NCI-H146 treated with DMSO at 0.1 percent for 48 hours (cell line): ENCODE results near the gene NOTCH3.

Source experiments
- DNase-seq: peaks from one replicate; lab custom pipeline; 2025; ENCODE audit not compliant: unreplicated experiment; lab: John Stamatoyannopoulos, UW

Gene NOTCH3

DNA sequence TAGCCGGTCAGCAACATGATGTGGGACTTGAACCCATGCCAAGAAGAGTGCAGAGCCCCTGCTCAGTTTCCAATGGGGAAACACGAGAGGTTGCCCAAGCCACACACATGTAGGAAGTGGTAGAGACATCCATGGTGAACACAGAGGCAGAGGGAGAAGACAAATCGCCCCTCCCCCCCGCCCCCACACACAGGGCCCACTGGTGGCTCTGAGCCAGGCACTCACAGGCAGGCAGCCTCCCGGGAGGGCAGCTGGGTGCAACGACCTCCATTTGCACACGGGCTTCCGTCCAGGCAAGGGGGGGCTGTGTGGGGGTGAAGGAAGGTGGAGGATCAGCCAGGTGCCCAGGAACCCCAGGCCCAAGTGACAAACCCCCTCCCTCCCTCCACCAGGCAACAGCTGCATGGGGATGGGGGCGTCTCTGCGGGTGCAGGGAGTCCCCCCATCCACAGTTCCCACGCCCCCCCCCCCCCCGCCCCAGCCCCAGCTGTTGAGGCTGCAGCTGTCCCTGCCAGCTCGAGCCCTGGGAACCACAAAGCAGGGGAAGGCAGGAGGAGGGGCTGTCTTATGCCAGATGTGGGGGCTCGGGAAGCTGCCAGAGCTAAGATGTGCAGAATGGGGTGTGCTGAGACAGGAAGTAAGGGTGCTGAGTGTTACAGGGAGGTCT is 3.4 kb downstream of the NOTCH3 start:
- DNase-seq = no peak

DNA sequence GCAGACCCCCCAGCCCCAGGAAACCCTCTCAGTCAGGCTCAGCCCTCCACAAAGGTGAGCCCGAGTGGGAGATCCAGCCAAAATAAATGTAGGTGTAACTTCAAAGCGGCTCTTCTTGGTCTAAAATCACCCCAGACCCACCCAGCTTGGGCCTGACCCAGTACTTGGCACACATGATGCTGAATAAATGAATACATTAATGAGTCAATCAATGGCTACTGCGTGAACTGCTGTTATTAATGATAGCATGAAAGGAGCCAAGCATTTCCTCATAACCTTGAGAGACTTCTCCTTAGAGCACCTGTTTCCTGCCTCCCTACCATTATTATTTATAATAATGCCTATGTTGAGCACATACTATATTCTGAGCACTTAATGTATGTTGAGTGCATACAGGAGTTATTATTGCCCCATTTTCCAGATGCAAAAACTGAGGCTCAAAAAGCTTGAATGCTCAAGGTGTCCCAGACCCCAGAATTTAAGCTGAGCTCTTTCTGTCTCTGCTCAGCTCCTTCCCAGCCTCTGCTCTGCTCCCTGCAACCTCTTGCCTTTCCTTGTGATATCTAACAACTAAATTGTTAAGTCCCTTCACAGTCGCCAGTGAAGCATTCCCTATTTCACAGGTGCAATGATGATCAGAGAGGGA is 4.3 kb downstream of the NOTCH3 start:
- no peak for DNase-seq

GRCh38 chr19:15195371-15196334 is 5.1 kb downstream of the NOTCH3 start:
- DNase-seq = peak; percentile 88

- no peak for DNase-seq
Observed at GRCh38 chr19:15194938-15195337, 5.9 kb downstream of the NOTCH3 start.

GRCh38 chr19:15191982-15192381 is 8.8 kb downstream of the NOTCH3 start:
- DNase-seq = no peak

- DNase-seq = no peak
Observed at GRCh38 chr19:15191514-15191913, 9.3 kb downstream of the NOTCH3 start.

GRCh38 chr19:15188851-15189250 is 11.9 kb downstream of the NOTCH3 start:
- no peak for DNase-seq

DNA sequence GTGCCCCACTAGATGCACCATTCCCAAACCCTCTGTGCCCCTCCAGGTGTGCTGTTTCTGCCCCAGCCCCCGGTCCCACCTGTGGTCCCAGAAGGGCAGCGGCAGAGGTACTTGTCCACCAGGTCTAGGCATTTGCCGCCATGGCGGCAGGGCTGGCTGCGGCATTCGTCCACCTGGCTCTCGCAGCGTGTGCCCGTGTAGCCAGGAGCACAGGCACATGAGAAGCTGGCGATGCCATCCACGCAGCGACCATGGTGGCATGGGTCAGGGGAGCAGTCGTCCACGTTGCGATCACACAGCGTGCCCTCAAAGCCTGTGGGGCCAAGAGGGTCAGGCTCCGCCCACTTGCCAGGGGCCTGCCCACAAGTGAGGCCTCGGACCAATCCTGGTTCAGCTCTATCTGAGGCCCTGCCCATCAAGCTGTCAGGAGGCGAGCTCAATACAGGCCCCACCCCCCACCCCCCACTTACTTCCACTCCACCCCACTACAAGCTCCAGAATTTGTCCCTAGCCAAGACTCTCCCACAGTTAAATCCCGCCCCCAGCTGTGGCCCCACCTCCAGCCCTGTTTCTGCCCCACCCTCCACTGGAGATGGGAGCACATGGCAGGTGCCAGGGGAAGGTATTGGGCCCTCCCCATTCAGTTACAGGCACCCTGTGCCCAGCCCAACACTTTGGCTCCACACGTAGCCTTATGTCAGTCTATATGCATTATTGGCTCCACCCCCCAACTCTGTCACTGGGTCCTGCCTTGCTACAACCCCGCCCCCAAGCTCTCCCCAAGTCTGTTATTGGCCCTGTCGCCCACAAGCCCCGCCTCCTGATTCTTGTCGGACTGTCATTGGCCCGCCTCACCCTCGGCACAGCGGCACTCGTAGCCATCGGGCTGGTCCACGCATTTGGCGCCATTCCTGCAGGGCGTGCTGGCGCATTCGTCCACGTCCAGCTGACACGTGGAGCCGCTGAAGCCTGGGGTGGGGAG is 13.5 kb downstream of the NOTCH3 start:
- no peak for DNase-seq

DNA sequence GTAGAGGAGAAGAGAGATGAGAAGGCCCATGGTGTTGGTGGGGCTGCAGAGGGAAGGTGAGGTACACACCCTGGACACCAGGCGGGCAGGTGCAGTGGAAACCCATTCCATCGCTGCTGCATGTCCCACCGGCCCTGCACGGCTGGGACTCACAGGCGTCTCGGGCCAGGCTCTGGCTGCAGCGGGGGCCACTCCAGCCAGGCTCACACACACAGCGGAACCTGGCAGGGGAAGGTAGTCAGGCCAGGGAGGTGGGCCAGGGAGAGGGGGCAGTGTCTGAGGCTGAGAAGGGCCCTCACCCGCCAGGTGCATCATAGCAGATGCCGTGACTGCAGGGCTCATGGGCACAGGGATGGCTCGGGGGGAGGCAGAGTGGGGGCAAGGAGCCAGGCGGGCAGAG is 15.6 kb downstream of the NOTCH3 start:
- no peak for DNase-seq

DNA sequence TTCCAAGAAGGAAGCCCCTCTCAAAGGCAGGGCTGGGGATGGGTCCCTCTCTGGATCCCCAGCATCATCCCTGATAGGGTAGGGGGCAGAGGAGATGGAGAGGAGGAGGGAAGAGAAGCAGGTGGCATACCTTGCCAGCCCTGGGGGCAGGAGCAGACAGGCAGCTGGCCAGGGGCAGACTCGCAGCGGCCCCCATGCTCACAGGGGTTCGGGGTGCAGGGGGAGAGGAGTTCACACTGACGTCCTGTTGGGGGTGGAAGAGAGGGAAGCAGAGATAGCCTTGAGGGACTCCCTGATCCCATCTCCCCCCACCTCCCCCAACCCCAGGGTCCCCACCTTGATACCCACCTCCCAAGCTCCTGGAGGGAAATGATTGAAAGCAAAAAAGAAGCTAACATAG is 16.0 kb downstream of the NOTCH3 start:
- no peak for DNase-seq

- DNase-seq = peak; percentile 79
Observed at GRCh38 chr19:15181394-15181793, 19.4 kb downstream of the NOTCH3 start.

DNA sequence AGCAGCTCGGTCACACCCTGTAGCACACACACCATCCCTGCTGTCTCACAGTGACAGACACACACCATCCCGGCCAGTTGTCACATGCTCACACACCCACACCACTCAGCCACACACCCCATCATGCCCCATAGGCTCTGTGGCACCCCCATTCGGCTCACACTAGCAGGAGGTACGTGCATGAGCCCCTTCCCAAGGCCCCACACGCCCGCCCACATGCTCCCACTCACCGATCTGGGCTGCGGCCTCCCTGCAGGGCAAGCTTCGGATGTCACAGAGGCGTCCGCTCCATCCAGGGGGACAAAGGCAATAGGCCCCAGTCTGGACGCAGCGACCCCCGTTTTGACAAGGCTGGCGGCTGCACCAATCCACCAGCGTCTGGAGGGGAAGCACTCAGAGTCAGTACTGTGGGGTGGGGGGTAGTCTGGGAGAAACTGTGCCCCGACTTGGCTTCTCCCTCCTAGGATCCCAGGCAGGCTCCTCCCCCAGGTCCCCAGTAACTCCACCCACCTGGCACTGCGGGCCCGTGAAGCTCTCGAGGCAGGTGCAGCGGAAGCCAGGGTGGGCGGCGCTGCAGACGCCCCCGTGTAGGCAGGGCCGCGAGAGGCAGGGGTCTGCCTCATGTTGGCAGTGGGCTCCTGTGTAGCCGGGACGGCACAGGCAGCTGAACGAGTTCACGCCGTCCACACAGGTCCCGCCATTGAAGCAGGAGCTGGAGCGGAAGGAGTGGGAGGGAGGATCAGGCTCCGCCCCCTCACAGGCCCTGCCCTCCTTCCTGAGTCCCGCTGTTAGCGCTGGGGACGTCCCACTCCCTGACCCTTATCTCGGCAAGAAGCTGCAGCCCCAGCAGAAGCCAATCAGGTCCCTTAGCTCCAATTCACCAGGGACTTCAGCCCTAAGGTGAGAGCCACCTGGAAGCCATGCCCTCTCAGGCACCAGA is 20.1 kb downstream of the NOTCH3 start:
- peak; percentile 75 for DNase-seq

GRCh38 chr19:15178629-15179308 is 22.0 kb downstream of the NOTCH3 start:
- no peak for DNase-seq

DNA sequence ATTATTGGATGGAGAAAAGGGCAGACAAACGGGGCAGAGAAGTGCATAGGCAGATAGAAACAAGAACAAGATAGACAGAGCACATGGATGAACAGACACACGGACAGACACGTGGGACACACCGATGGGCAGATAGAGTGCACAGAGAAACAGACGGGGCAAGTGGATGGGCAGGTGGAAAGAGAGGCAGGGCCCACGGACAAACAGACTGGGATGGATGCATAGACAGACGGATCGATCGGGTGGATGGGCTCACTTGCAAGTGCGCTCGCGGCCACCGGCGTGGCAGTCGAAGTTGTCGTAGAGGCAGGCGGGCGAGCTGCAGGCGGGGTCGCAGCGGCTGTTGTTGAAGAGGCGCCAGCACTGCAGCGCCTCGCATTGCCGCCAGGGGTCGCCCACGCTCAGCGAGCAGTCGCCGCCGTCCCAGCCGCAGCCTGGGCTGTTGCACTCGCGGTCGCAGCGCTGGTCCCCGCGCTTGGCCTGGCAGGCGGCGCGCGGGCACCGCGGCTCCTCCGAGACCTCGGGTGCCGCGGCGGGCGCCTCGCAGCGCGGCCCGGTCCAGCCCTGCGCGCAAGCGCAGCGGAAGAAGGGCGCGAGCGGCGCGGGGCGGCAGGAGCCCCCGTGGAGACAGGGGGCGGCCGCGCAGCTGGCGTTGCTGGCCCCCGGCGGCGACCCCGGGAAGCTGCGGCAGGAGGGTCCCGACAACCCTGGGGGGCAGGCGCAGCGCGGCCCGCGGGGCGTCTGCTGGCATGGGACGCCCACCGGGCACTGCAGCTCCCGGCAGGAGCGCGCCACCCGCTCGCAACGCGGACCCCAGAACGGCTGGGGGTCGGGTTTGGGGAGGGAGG is 23.3 kb downstream of the NOTCH3 start:
- no peak for DNase-seq

- DNase-seq = no peak
Observed at GRCh38 chr19:15175609-15176008, 25.2 kb downstream of the NOTCH3 start.

- no peak for DNase-seq
Observed at GRCh38 chr19:15173746-15174404, 26.9 kb downstream of the NOTCH3 start.

GRCh38 chr19:15170345-15170744 is 30.4 kb downstream of the NOTCH3 start:
- no peak for DNase-seq
